H9 (cell line): Measurements from ENCODE around the gene SH3RF3. TPM values are rescaled to one million over a fixed set of nuclear protein-coding genes. Genes with fewer than 3 reads are reported as not detected.

ENCODE experiments used
- DNase-seq: peaks from one replicate; pipeline ENCODE4 v3.0.0-alpha.2; 2017
- H2AFZ ChIP-seq: one replicate; pipeline ENCODE4 v1.6.1; 2013; ENCODE audit warnings: mild to moderate bottlenecking, low read length, control low read depth, moderate library complexity
- H2AK5ac ChIP-seq: 2 replicates; pipeline ENCODE4 v1.6.1; 2013; ENCODE audit warnings: low read length, control low read depth, mixed read lengths; ENCODE audit not compliant: insufficient read length
- H2BK120ac ChIP-seq: one replicate; pipeline ENCODE4 v1.6.1; 2013; ENCODE audit warnings: low read depth, mild to moderate bottlenecking, low read length, control low read depth, inconsistent platforms; ENCODE audit not compliant: poor library complexity, severe bottlenecking
- H2BK12ac ChIP-seq: 2 replicates; pipeline ENCODE4 v1.6.1; 2013; ENCODE audit warnings: low read length, control low read depth, mixed read lengths, low read depth; ENCODE audit not compliant: insufficient read length
- H2BK15ac ChIP-seq: 2 replicates; pipeline ENCODE4 v1.6.1; 2013; ENCODE audit warnings: low read depth, low read length, control low read depth
- H2BK20ac ChIP-seq: one replicate; pipeline ENCODE4 v1.6.1; 2013; ENCODE audit warnings: low read depth, mild to moderate bottlenecking, low read length, control low read depth, inconsistent platforms; ENCODE audit not compliant: poor library complexity, severe bottlenecking
- H2BK5ac ChIP-seq: 2 replicates; pipeline ENCODE4 v1.6.1; 2013; ENCODE audit warnings: low read length, control low read depth, mixed read lengths; ENCODE audit not compliant: insufficient read length
- H3K14ac ChIP-seq: 2 replicates; pipeline ENCODE4 v1.6.1; 2013; ENCODE audit warnings: low read length, control low read depth; ENCODE audit not compliant: insufficient read depth
- H3K18ac ChIP-seq: 2 replicates; pipeline ENCODE4 v1.6.1; 2013; ENCODE audit warnings: low read depth, mild to moderate bottlenecking, mixed read lengths, low read length, control low read depth; ENCODE audit not compliant: insufficient read length
- H3K23ac ChIP-seq: 2 replicates; pipeline ENCODE4 v1.6.1; 2013; ENCODE audit warnings: low read length, control low read depth, mixed read lengths, low read depth; ENCODE audit not compliant: insufficient read length
- H3K23me2 ChIP-seq: 2 replicates; pipeline ENCODE4 v1.6.1; 2013; ENCODE audit warnings: low read depth, mild to moderate bottlenecking, mixed read lengths, low read length, control low read depth; ENCODE audit not compliant: insufficient read length, poor library complexity, severe bottlenecking
- H3K27ac ChIP-seq: 2 replicates; pipeline ENCODE4 v1.5.1; 2013; ENCODE audit warnings: low read length, control low read depth, mixed read lengths, low read depth; ENCODE audit not compliant: insufficient read length
- H3K27me3 ChIP-seq: 2 replicates; pipeline ENCODE4 v1.6.1; 2013; ENCODE audit warnings: low read length, control low read depth, inconsistent platforms; ENCODE audit not compliant: insufficient read depth
- H3K4ac ChIP-seq: 2 replicates; pipeline ENCODE4 v1.6.1; 2013; ENCODE audit warnings: low read depth, mild to moderate bottlenecking, control low read depth, inconsistent platforms, low read length, moderate library complexity
- H3K4me1 ChIP-seq: 2 replicates; pipeline ENCODE4 v1.6.1; 2013; ENCODE audit warnings: low read length, control low read depth, inconsistent platforms; ENCODE audit not compliant: insufficient read depth
- H3K4me2 ChIP-seq: 2 replicates; pipeline ENCODE4 v1.6.1; 2013; ENCODE audit warnings: low read length, control low read depth, mixed read lengths; ENCODE audit not compliant: insufficient read length, insufficient read depth
- H3K56ac ChIP-seq: 2 replicates; pipeline ENCODE4 v1.6.1; 2013; ENCODE audit warnings: low read depth, mild to moderate bottlenecking, mixed read lengths, low read length, control low read depth; ENCODE audit not compliant: insufficient read length
- H3K79me1 ChIP-seq: 2 replicates; pipeline ENCODE4 v1.6.1; 2013; ENCODE audit warnings: low read depth, mild to moderate bottlenecking, moderate library complexity, low read length, control low read depth, inconsistent platforms; ENCODE audit not compliant: insufficient read depth, poor library complexity, severe bottlenecking
- H3K79me2 ChIP-seq: 2 replicates; pipeline ENCODE4 v1.6.1; 2013; ENCODE audit warnings: low read length, control low read depth, inconsistent platforms; ENCODE audit not compliant: insufficient read depth
- H3K9ac ChIP-seq: 2 replicates; pipeline ENCODE4 v1.6.1; 2013; ENCODE audit warnings: low read length, control low read depth, mixed read lengths; ENCODE audit not compliant: insufficient read length; ENCODE audit errors: extremely low read depth
- H3K9me3 ChIP-seq: one replicate; pipeline ENCODE4 v1.6.1; 2013; ENCODE audit warnings: low read depth, low read length, inconsistent platforms; ENCODE audit not compliant: control insufficient read depth
- H3T11ph ChIP-seq: one replicate; pipeline ENCODE4 v1.6.1; 2013; ENCODE audit warnings: mild to moderate bottlenecking, low read length, control low read depth, inconsistent platforms
- H4K20me1 ChIP-seq: one replicate; pipeline ENCODE4 v1.6.1; 2013; ENCODE audit not compliant: control insufficient read depth, insufficient read length, insufficient read depth
- H4K5ac ChIP-seq: 2 replicates; pipeline ENCODE4 v1.6.1; 2013; ENCODE audit warnings: low read depth, mild to moderate bottlenecking, mixed read lengths, low read length, control low read depth; ENCODE audit not compliant: insufficient read length
- H4K8ac ChIP-seq: replicated peaks from 2 replicates; pipeline ENCODE4 v1.6.1; 2013; ENCODE audit warnings: low read length, control low read depth, mixed read lengths, low read depth; ENCODE audit not compliant: insufficient read length
- H4K91ac ChIP-seq: 2 replicates; pipeline ENCODE4 v1.6.1; 2013; ENCODE audit warnings: low read depth, mild to moderate bottlenecking, moderate library complexity, mixed read lengths, low read length, control low read depth; ENCODE audit not compliant: insufficient read length
- H3K27ac Mint-ChIP-seq, 3 experiments: 2 replicates in 2 of 3; 3 replicates in 1 of 3; pipeline ENCODE4 v1.8.0; 2020 to 2021; ENCODE audit warnings: mixed read lengths in 3 of 3, mild to moderate bottlenecking in 1 of 3, moderate library complexity in 1 of 3
- H3K27me3 Mint-ChIP-seq: 2 replicates; pipeline ENCODE4 v1.8.0; 2021; ENCODE audit warnings: low read depth, mild to moderate bottlenecking, moderate library complexity, mixed read lengths
- H3K36me3 Mint-ChIP-seq, 3 experiments: 2 replicates in 2 of 3; 3 replicates in 1 of 3; pipeline ENCODE4 v1.8.0; 2020 to 2021; ENCODE audit warnings: low read depth in 3 of 3, mixed read lengths in 3 of 3; ENCODE audit not compliant: insufficient read depth in 1 of 3
- H3K4me1 Mint-ChIP-seq, 2 experiments: 2 replicates each; pipeline ENCODE4 v1.8.0; 2020; ENCODE audit warnings: mixed read lengths in 2 of 2
- H3K4me3 Mint-ChIP-seq, 2 experiments: 2 replicates in 1 of 2; 3 replicates in 1 of 2; pipeline ENCODE4 v1.8.0; 2020 to 2021; ENCODE audit warnings: mild to moderate bottlenecking in 2 of 2, mixed read lengths in 2 of 2, moderate library complexity in 1 of 2
- H3K9me3 Mint-ChIP-seq, 2 experiments: 2 replicates in 1 of 2; 3 replicates in 1 of 2; pipeline ENCODE4 v1.8.0; 2020; ENCODE audit warnings: mild to moderate bottlenecking in 2 of 2, mixed read lengths in 2 of 2, moderate library complexity in 1 of 2
- CTCF ChIP-seq: fragments of 200-600 bp; sonication (generic); conservative IDR thresholded peaks from 3 replicates; pipeline ENCODE4 v1.8.0; 2021; ENCODE audit warnings: antibody characterized with exemption, mild to moderate bottlenecking
- WGBS: extraction: QIAGEN DNeasy Blood & Tissue Kit; methylation state at CpG from one replicate; pipeline ENCODE4 v1.1.7; 2013; ENCODE audit warnings: missing lambda C conversion rate, low lambda C conversion rate, mixed read lengths; ENCODE audit not compliant: insufficient read length; ENCODE audit errors: extremely low coverage; 5-methylcytosine and 5-hydroxymethylcytosine counted together
- total RNA-seq: library from RNA; stranded (reverse); gene quantifications from 2 replicates; pipeline ENCODE4 v1.2.1, GENCODE V29; 2021

The SH3RF3 gene
- total RNA-seq, 1 experiment from 2014 or later, result 0.46 TPM

GRCh38 chr2:109422758-109423500 is 293.9 kb downstream of the SH3RF3 start:
- H3T11ph ChIP-seq, result no peak overlapping the region
- no peak overlapping the region for H3K4me2 ChIP-seq
- no peak for TF ChIP-seq CTCF
- no peaks in the 10 kb centered on the region for H3K23me2 ChIP-seq
- no peaks in the 10 kb centered on the region for H3K9me3 ChIP-seq
- WGBS, result no CpG with 5 or more reads among the region's 16 CpGs
- H3K4ac ChIP-seq, result no peak overlapping the region
- no peak overlapping the region for H2BK120ac ChIP-seq
- Mint-ChIP-seq H3K27ac (no peak overlapping the region; a peak in 1 of 7 replicates), H3K36me3 (no peaks in the 10 kb centered on the region), H3K4me3 (no peak overlapping the region), H3K9me3 (no peaks in the 10 kb centered on the region; a peak in 2 of 5 replicates), H3K4me1 (peaks cover 0 to 3% of the 10 kb centered on the region in 2 experiments; a peak in 2 of 4 replicates), H3K27me3 (no peaks in the 10 kb centered on the region)
- H2BK5ac ChIP-seq, result no peak overlapping the region
- H3K79me1 ChIP-seq, result no peaks in the 10 kb centered on the region
- no peak overlapping the region for H2AK5ac ChIP-seq
- no peaks in the 10 kb centered on the region for H4K20me1 ChIP-seq
- no peak overlapping the region for H4K5ac ChIP-seq
- no peak overlapping the region for H2BK20ac ChIP-seq
- no peak overlapping the region for H2BK12ac ChIP-seq
- H3K4me1 ChIP-seq, result no peaks in the 10 kb centered on the region
- H3K9ac ChIP-seq, result no peak overlapping the region
- H3K23ac ChIP-seq, result no peak overlapping the region
- no peaks in the 10 kb centered on the region for H3K79me2 ChIP-seq
- H2BK15ac ChIP-seq, result no peak overlapping the region
- H3K27ac ChIP-seq, result no peak overlapping the region
- H2AFZ ChIP-seq, result no peak overlapping the region
- no peak overlapping the region; the same call in 1 of the 2 replicates for H3K14ac ChIP-seq
- H3K18ac ChIP-seq, result no peak overlapping the region
- no peaks in the 10 kb centered on the region for H3K27me3 ChIP-seq
- H4K8ac ChIP-seq, result no peak overlapping the region
- no peak overlapping the region for H4K91ac ChIP-seq
- no peak overlapping the region for H3K56ac ChIP-seq
- DNase-seq, result no peak
